GM23338 (cell line): ENCODE results near the gene JAG2.

Experiments
- CREB1 ChIP-seq: fragments of 250-450 bp; sonication (Bioruptor Pico); IDR thresholded peaks from 2 replicates; pipeline ENCODE4 v1.5.0; 2020; ENCODE audit warnings: low read depth, mild to moderate bottlenecking, moderate library complexity
- EZH2 ChIP-seq: fragments of 200-600 bp; sonication (generic); IDR thresholded peaks from one replicate; pipeline ENCODE4 v1.8.0; 2017; ENCODE audit warnings: antibody characterized with exemption, mild to moderate bottlenecking, low read depth; ENCODE audit not compliant: unreplicated experiment
- EZH2phosphoT487 ChIP-seq: fragments of 200-600 bp; sonication (generic); IDR thresholded peaks from one replicate; pipeline ENCODE4 v1.8.1; 2018; ENCODE audit warnings: antibody characterized with exemption; ENCODE audit not compliant: unreplicated experiment
- JUNB ChIP-seq: IDR thresholded peaks from one replicate; pipeline ENCODE4 v1.6.1; 2016; ENCODE audit warnings: antibody characterized with exemption; ENCODE audit not compliant: unreplicated experiment
- NANOG ChIP-seq: IDR thresholded peaks from 2 replicates; pipeline ENCODE4 v1.6.1; 2016; ENCODE audit warnings: antibody characterized with exemption, borderline replicate concordance
- POLR2AphosphoS5 ChIP-seq: IDR thresholded peaks from 2 replicates; pipeline ENCODE4 v1.6.1; 2016; ENCODE audit warnings: antibody characterized with exemption, low read depth
- STAT1 ChIP-seq: IDR thresholded peaks from one replicate; pipeline ENCODE4 v1.6.1; 2016; ENCODE audit warnings: antibody characterized with exemption; ENCODE audit not compliant: unreplicated experiment
- ZNF114 ChIP-seq: fragments of 250-450 bp; sonication (Bioruptor Pico); IDR thresholded peaks from 2 replicates; pipeline ENCODE4 v1.5.0; 2020; ENCODE audit warnings: mild to moderate bottlenecking, moderate library complexity
- ZNF331 ChIP-seq: fragments of 250-450 bp; sonication (Bioruptor Pico); IDR thresholded peaks from 2 replicates; pipeline ENCODE4 v1.5.0; 2020; ENCODE audit warnings: low read depth, mild to moderate bottlenecking, moderate library complexity
- TF ChIP-seq, protein P1 (sequence below), 2 experiments: fragments of 200-600 bp in 1 of 2; sonication (generic) in 1 of 2; conservative IDR thresholded peaks; 2 replicates each; pipeline versions ENCODE4 v1.5.1 to v1.6.1; 2016 to 2017; ENCODE audit warnings: antibody characterized with exemption in 2 of 2, low read depth in 2 of 2, mild to moderate bottlenecking in 2 of 2, moderate library complexity in 1 of 2
- TF ChIP-seq, protein P2 (sequence below): IDR thresholded peaks from one replicate; pipeline ENCODE4 v1.6.1; 2018; ENCODE audit warnings: antibody characterized with exemption; ENCODE audit not compliant: unreplicated experiment
- TF ChIP-seq, protein P3 (sequence below): IDR thresholded peaks from 2 replicates; pipeline ENCODE4 v1.6.1; 2016; ENCODE audit warnings: antibody characterized with exemption

DNA sequence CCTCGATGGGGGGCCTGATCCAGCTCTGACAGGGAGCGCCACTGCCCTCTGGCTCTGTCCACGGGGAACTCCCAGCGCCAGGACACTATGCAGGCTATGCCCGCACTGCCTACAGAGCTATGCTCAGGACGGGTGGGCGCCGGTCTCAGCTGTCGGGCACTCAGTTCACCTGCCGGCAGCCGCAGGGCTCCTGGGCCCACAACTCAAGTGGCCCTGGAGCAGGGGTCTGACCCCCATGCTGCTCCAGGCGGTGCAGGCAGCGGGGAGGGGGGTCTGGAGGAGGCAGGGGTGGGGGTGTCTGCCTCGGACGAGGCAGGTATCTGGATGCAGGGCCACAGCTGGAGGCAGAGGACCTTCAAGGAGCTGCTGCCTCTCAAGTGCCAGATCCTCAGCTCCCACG, 41.1 kb upstream of the JAG2 start:
- TF ChIP-seq, protein P1, sequence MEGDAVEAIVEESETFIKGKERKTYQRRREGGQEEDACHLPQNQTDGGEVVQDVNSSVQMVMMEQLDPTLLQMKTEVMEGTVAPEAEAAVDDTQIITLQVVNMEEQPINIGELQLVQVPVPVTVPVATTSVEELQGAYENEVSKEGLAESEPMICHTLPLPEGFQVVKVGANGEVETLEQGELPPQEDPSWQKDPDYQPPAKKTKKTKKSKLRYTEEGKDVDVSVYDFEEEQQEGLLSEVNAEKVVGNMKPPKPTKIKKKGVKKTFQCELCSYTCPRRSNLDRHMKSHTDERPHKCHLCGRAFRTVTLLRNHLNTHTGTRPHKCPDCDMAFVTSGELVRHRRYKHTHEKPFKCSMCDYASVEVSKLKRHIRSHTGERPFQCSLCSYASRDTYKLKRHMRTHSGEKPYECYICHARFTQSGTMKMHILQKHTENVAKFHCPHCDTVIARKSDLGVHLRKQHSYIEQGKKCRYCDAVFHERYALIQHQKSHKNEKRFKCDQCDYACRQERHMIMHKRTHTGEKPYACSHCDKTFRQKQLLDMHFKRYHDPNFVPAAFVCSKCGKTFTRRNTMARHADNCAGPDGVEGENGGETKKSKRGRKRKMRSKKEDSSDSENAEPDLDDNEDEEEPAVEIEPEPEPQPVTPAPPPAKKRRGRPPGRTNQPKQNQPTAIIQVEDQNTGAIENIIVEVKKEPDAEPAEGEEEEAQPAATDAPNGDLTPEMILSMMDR (conservative IDR thresholded peaks at IDR 0.05; ENCODE audit: low read depth in 2 of 2), result no peak
- TF ChIP-seq EZH2phosphoT487, result no peak
- no peak for TF ChIP-seq ZNF331
- TF ChIP-seq EZH2, result no peak
- no peak for TF ChIP-seq CREB1 (CRISPR knock-in tag)
- TF ChIP-seq, protein P2, sequence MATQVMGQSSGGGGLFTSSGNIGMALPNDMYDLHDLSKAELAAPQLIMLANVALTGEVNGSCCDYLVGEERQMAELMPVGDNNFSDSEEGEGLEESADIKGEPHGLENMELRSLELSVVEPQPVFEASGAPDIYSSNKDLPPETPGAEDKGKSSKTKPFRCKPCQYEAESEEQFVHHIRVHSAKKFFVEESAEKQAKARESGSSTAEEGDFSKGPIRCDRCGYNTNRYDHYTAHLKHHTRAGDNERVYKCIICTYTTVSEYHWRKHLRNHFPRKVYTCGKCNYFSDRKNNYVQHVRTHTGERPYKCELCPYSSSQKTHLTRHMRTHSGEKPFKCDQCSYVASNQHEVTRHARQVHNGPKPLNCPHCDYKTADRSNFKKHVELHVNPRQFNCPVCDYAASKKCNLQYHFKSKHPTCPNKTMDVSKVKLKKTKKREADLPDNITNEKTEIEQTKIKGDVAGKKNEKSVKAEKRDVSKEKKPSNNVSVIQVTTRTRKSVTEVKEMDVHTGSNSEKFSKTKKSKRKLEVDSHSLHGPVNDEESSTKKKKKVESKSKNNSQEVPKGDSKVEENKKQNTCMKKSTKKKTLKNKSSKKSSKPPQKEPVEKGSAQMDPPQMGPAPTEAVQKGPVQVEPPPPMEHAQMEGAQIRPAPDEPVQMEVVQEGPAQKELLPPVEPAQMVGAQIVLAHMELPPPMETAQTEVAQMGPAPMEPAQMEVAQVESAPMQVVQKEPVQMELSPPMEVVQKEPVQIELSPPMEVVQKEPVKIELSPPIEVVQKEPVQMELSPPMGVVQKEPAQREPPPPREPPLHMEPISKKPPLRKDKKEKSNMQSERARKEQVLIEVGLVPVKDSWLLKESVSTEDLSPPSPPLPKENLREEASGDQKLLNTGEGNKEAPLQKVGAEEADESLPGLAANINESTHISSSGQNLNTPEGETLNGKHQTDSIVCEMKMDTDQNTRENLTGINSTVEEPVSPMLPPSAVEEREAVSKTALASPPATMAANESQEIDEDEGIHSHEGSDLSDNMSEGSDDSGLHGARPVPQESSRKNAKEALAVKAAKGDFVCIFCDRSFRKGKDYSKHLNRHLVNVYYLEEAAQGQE, result no peak
- no peak for TF ChIP-seq POLR2AphosphoS5
- no peak for TF ChIP-seq NANOG
- TF ChIP-seq, protein P3, sequence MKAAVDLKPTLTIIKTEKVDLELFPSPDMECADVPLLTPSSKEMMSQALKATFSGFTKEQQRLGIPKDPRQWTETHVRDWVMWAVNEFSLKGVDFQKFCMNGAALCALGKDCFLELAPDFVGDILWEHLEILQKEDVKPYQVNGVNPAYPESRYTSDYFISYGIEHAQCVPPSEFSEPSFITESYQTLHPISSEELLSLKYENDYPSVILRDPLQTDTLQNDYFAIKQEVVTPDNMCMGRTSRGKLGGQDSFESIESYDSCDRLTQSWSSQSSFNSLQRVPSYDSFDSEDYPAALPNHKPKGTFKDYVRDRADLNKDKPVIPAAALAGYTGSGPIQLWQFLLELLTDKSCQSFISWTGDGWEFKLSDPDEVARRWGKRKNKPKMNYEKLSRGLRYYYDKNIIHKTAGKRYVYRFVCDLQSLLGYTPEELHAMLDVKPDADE, result no peak
- TF ChIP-seq JUNB, result no peak
- TF ChIP-seq ZNF114, result no peak
- TF ChIP-seq STAT1, result no peak
